Stimulated activated CD8-positive, alpha-beta memory T cell treated with anti-CD3 and anti-CD28 coated beads, Interleukin-4, amount 100 ng/mL, for 4 hours (primary cell): Measurements from ENCODE around the gene CD6.

ENCODE experiments used
- DNase-seq, 2 donors: peaks; one replicate each; pipeline ENCODE4 v3.0.0-alpha.2; 2020; ENCODE audit warnings: low read depth in 2 of 2, low spot score in 1 of 2

CD6 gene

DNA sequence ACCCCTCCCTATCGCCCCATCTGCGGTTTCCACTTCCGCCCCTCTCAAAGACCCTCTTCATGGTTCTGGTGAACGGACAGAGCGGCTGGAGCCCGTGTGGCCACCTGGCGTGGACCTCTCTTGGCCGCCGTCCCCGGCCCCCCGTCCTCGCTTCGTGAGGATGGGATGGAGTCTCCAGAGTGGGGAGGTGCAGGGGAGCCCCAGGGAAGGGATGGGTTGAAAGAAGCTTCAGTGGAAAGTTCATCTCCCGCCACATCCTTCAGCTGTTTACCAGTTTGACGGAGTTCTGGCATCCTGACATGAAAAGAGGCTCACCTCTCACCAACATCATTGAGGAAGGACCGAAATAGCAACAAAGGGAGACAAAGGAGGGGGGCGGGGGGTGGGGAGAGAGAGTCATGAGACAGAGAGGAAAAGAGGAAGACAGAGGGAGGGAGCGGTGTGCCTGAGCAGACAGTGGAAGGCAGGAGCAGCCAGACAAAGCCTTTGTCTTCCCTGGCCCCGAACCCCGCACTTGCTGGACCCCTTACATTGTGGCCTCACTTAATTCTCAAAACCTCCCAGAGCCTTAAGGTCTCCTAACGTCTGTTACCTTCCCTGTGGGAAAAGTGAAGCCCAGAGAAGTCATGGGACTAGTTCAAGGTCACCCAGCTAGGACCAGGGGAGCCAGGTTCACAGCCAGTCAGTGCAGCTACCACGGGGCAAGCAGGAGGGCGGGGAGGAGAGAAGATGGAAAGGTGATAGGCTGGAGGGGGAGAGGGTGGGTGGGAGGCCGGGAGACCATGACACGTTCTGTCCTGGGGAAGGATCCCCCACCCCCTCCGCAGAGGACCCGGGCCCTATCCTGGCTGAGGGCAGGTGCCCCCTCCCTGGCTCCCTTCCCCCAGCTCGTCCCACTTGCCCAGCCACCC is 54.9 kb downstream of the CD6 start:
- DNase-seq = no peak

DNA sequence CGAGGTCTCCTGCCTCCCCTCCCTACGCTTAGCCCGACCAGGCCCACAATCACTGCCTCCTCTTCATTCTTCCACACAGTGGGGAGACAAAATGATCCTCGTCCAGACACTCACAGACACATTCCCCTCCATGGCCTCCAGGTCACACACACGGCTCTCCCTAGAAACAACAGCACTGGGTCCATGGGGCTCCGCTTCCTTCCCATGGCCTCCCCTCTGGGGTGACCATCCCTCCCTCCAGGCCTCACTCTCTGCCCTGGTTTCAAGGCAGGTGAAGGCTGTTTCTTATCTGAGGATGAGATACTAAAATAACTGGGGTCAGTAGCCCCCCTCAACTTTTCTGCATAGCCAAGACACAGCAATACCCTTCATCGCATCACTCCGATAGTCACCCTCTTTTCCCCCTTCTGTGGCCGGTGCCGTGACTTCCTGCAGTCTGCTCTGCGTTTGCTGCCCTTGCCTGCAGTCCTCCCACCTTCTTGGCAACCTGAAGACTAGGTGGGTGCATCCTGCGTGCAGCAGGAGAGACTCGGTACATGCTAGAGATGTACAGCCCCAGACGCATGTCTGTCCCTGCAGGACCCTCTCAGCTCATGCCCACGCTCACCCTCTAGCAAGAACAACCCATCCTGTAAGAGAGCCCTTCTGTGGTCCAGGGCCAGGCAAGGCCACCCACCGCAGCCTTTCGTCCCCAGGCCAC is 55.8 kb downstream of the CD6 start:
- DNase-seq = no peak

DNA sequence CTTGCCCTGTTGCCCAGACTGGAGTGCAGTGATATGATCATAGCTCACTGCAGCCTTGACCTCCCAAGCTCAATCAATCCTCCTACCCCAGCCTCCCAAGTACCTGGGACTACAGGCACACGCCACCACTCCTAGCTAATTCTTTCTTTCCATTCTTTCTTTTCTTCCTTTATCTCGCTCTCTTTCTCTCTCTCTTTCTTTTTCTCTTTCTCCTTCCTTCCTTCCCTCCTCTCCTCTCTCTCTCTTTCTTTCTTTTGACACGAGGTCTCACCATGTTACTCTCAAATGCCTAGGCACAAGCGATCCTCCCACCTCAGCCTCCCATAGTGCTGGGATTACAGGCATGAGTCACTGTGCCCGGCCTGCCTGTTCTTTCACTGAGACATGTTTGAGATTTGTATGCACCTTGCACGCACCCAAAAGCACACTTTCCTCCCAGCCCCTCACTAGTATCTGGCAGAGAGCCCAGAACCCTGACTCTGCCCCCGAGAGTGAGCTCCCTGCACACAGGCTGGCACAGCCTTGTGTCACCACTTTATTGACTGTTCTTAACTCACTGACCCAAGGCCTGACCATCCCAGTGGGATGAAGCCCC is 56.8 kb downstream of the CD6 start:
- peak in 1 of 2 donors; percentile 65 for DNase-seq

DNA sequence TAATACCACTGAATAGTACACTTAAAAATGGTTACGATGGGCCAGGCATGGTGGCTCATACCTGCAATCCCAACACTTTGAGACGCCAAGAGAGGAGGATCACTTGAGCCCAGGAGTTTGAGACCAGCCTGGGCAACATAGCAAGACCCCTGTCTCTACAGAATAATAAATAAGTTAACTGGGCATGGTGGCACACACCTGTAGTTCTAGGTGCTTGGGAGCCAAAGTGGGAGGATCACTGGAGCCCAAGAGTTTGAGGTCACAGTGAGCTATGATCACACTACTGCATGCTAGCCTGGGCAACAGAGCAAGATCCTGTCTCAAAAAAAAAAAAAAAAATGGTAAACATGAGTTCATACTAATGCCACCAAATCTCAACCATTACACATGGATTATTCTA is 61.3 kb downstream of the CD6 start:
- DNase-seq = no peak

DNA sequence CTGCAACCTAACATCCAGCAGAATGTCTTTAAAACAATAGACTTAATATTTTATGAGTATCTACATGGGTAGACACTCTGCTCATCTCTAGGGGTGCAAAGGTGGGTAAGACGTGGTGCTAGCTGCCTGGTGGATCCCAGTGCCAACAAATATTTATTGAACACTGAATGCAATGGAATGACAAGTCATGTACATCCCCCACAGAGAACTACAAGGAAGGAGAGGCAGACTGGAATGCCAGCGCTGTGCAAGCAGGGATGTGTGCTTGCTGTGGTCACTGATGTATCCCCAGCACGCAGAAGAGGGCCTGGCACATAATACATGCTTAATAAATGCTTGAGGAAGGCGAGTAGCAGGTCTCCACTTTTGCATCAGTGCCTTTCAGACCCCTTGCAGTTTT is 61.9 kb downstream of the CD6 start:
- DNase-seq = no peak

DNA sequence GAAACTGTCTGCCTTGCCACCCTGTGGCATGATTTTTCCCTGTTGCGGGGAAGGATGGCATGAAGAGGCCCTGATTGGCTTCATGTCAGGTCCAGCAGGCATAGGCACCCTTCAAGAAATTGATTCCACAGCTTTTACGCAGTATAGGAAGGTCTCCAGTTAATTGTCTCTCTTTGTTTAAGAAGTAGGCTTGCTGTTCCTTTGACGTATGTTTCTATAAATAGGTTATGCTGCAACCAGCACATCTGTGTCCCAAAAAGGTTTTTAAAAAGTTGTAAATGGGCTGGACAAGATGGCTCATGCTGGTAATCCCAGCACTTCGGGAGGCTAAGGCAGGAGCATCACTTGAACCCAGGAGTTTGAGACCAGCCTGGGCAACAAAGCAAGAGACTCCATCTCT is 62.6 kb downstream of the CD6 start:
- no peak for DNase-seq

DNA sequence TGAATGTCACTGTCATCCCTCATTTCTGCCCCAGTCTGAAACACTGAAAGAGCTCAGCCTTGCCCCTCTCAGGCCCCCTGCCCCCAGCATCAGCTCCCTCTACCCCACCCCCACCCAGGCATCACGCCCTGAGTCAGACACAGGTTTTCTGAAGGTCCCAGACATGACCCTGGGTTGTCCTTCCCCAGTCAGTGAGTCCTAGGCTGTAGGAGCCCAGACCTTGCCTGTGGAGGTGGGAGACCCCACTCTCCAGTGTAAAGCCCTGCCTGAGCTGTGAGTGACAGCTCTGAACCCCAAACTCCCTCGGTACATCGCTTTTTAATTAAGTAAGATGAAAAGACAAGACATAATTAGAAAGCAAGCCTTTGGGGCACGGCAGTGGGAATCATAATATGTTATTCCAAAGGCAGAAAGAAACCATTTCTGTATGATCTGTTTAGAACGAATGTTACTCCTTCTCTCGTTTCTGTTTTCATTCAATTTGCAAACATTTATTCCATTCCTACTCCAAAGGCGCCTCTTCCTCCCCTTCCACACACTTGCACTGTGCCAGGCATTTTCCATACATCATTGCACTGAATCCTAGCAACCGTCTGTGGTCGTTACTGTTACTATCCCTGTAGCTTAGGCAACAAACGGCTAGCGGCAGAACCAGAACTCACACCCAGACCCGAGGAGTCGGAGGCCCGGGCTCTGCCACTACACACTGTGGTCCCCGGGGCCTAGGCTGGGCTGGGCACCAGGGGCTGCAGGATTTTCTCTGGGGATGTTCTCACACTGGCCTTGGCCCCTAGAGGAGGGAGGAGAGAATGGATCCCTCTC is 63.4 kb downstream of the CD6 start:
- DNase-seq = no peak

DNA sequence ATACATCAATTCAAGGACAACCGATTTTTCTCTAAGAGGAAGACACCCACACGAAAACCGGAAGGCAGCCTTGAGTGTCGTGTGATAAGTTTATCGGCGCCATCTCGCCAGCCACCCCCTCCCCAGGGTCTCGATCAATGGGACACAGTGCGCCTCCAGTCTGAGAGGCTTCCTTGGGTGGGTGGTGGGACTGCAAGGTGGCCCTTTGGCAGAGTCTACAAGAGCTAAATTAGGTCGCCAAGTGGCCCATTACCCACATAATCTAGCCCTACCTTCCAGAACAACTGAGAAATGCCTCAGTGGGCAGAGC is 64.0 kb downstream of the CD6 start:
- DNase-seq = no peak

DNA sequence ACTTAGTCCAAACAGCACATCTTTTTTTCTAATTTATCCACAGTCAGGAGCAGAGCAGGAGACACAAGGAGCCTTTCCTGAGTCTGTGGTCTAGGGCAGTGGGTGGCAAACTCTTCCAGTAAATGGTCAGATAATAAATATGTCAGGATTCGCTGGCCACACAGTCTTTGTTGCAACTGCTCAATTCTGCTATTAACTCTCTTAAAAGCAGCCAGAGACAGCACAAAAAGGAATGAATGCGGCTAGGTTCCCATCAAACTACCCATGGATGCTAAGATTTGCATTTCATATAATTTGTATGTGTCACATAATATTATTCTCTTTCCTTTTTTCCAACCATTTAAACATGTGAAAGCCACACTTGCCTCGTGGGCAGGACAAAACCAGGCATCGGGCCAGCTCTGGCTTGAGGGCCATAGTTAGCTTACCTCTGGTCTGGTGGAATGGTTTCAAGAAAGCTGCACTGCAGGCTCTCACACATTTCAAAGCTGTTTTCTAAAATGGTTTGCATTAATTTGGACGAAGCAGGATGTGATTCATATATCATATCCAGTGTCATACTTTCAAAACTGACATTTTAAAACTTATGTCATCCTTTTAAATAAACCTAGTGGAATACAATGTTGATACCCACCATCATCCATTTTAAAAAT is 66.1 kb downstream of the CD6 start:
- no peak for DNase-seq

DNA sequence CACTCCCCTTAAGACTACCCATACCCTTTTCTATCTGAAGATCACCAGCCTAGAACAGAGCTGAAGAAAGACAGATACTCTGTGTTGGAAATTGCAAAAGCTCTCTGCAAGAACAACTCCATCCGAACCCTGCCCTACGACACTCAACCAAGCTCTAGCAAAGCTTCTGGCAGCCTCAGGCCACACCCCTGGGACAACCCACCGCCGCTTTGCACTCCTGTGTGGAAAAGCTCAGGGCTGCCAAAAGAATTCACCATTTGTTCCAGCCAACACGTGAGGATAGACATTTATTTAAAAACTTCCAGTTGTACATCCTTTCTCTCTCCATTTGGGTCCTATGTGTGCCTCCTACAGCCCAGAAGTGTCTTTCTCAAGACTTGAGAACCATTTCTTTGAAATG is 68.4 kb downstream of the CD6 start:
- DNase-seq = no peak

DNA sequence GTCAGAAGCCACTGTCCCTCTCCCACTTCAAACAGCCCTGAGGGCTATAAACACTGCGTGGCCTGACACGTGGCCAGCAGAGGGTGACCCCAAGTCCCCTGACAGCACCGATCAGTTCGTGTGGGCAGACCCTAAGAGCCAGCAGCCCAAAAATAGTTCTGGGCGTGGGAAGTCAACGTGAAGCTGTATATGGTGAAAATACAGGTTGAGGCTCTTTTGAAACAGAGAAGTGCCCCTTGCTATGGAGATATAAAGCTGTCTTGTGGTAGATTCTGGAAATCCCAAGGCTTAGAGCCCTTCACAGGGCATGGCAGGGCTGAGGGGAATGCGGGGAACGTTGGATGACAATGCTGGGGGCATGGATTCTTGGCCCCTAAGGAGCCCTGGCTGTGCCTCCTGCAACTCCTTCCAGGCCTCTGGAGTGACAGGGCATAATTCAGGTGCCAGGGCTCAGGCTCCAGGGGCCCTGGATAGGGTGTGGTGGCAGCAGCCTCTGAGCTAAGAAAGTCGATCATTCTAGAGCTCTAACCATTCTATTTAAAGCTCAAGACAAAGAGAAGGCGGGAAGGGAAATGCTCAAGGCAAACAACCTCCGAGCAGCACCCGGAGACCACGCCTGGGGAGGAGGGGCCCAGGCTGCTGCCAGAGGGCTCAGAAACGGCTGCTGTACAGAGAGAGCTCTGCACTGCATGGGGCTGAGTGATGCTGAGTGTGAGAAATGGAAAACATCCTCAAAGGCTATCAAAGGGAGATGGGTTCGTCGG is 70.5 kb downstream of the CD6 start:
- DNase-seq = peak in 1 of 2 donors; percentile 54

DNA sequence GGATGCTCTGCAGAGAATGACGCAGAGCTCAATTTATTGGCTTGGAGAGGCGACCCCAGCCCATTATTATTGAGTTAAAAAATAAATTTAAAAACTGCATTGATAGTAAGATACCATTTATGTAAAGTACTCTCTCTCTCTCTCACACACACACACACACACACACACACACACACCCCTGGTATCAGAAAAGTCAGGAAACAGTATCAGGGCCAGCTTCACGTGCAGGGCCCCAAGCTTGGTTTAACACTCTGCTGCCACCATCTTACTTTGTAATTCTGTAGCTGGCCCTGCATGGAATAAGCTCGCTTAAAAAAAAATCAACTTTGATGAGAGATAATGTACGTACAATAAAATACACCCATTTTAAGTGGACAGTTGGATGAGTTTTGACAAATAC is 71.1 kb downstream of the CD6 start:
- no peak for DNase-seq

DNA sequence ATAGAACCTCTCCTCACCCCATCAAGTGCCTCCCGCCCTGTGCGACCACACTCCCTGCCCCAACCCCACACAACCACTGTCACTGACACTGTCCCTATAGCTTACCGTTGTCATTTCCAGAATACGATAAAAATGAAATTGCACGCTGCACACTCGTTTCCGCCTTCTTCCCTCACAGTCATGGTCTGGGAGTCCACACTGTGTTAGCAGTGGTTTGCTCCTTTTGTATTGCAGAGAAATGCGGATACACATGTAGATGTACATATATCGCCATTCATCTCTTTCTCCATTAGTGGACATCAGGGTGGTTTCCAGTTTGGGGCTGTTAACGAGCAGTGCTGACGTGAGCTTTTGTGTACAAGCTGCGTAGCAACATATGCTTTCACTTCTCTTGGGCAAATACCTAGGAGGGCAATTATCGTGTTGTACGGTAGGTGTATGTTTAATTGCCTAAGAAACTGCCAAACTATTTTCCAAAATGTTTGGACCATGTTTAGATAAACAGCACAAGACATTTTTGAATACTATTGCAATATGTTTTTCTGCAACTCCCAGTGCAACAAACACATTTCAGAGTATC is 71.6 kb downstream of the CD6 start:
- DNase-seq = no peak

DNA sequence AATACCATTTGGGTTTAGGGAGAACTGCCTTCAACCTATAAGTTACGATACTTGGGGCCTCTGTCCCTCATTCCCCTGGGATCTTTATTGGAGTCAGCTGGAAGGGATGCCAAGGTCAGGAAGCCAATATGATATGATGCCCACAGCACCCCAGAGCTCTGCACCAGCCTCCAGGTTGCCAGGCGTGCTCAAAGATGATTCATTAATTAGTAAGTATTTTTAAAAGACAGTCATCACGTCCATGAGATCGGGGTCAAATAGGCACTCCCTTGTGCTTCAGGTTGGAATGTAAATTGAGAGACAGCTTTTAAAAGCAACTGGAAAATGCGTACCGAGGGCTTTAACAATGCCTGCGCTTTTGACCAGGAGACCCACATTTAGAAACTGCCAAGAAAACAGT is 73.8 kb downstream of the CD6 start:
- no peak for DNase-seq

DNA sequence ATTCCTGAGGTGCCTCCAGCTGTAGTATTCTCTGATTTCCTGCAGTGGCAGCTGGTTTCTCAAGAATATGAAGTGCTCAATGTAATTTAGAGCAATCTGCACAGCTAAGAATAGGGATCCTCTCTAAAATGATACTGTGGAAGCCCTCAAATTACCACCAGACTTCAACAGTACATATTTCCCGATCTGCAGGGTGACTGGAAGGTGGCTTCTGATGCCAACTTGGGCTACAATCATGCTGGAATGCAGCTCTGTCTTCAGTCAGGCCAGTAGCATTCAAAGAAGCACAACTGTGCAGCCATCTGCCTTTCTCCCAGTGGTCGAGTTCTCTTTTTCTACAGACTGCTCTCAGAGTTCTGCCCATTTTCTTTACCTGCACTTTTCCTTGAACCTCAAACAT is 75.4 kb downstream of the CD6 start:
- no peak for DNase-seq

DNA sequence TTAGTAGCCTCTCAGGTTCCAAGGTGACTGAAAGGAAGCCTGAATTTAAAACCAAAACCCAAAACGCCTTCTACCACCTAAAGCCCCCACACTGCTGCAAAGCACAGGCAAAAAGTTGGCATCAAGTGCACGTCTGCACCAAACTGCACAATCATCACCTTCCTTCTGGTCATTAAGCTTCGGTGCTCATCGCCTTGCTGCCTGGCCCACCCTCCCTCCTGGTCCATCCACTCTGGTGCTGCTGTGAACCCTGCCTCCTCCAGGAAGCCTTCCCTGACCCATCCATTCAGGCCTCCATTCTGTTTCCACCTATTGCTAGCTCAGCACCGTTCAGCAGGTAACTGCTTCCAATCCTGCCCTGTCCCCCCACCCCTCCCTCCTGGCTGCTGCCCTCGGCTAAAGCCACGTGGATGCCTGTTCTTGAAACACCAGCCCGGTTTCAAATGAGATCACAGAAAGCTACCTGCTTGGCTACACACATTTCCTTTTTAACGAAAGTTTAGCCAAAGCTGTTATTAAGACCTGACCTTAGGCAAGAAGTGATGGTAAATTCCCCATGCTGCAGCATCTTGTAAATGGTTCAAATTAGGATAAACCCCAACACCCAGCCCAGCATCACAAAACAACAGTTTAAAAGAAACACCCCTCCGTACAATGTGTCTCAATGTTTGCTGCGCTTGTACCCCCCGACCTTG is 77.0 kb downstream of the CD6 start:
- no peak for DNase-seq

DNA sequence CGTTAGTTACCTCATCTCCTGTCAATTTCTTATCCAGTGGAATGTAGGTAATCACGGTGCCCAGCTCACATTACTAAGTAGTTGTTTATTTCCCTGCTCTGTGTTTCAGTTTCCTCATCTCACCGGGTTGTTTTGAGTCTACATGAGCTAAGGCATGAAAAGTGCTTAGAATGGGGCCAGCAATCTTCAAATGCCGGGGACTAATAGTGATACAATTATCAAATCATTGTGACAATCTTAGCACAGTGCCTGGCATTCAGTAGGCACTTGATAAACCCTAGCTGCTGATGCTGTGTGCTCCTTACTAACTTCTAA is 77.5 kb downstream of the CD6 start:
- DNase-seq = no peak

DNA sequence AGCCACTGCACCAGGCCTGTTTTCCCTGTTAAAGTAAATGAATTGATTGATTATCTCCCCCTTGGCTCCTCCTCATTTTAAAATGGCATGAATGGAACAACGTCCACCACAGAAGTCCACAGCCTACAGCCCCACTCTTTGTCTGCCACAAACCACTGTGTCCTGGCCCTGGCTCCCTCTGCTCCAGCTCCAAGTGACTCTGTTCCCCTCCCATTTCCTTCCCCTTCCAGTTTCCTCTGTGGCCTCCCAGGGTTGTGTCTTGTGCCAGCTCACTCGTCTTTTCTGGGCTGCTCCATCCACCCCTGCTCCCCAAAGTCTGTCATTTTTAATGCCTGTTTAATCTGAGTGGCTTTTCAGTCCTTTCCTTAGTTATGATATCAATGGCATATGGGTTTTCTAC is 78.4 kb downstream of the CD6 start:
- DNase-seq = no peak

DNA sequence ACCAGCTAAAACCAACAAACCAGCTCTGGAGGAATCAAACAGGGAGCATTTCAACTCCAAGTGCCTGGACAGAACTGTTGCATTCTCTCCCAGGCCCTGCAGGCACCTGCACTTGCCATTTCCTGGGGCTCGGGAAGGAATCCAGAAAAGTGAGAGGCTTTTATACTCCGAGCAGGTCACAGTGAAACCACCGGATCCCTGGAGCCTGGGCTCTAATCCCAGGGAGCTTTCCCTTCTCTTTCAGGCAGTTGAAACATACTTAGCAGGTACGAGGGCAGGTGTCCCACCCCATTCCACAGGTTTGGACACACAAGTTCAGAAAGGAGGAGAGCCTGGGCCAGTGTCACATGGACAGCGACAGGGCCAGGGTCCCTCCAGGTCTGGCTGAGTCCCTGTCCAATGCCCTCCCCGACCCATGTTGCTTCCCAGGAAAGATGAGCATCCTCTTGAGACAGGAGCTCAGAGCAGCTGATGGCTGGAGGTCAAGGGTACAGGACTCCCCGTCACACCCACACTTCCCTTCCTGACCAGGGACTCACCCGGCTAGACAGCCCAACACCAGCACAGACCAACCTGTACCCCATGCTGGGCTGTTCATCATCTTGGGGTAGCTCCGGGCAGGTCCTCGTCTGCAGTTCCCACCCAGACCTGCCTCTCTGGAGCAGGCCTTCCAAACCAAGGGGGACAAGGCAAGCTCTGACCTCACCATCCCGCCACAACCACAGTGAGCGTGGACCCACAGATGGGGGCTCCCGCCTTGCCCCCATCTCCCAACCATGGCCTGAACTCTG is 80.9 kb downstream of the CD6 start:
- DNase-seq = no peak
